HepG2 (cell line): ENCODE measurements around the gene SNX9. TPM values are rescaled to one million over a fixed set of nuclear protein-coding genes. Genes with fewer than 3 reads are reported as not detected.
A peak's percentile ranks its signal among the peaks of the same experiment; 100 is the strongest.

ENCODE experiments used
- ATF4 ChIP-seq, 2 experiments: fragments of 450-650 bp in 1 of 2; sonication (generic) in 1 of 2; formaldehyde crosslinking; IDR thresholded peaks; 2 replicates each; pipeline versions ENCODE4 v1.5.0 to v1.8.0; 2020 to 2022; ENCODE audit warnings: mild to moderate bottlenecking in 1 of 2, missing genetic modification reagents in 1 of 2
- CSRNP1 ChIP-seq: sonication (generic); formaldehyde crosslinking; IDR thresholded peaks from 2 replicates; pipeline ENCODE4 v1.8.1; 2023; ENCODE audit warnings: mild to moderate bottlenecking, missing genetic modification reagents
- FOXA3 ChIP-seq: IDR thresholded peaks from 2 replicates; pipeline ENCODE4 v1.6.1; 2016; ENCODE audit warnings: missing genetic modification reagents, missing compliant biosample characterization
- HNRNPLL ChIP-seq: fragments of 200-400 bp; formaldehyde crosslinking; IDR thresholded peaks from 2 replicates; pipeline ENCODE4 v1.6.1; 2017; ENCODE audit warnings: mild to moderate bottlenecking, low read depth, low read length; ENCODE audit not compliant: poor library complexity, severe bottlenecking
- KAT8 ChIP-seq: IDR thresholded peaks from 2 replicates; pipeline ENCODE4 v1.6.1; 2016; ENCODE audit warnings: missing genetic modification reagents, missing compliant biosample characterization
- MAF1 ChIP-seq: sonication (generic); formaldehyde crosslinking; IDR thresholded peaks from 2 replicates; pipeline ENCODE4 v1.5.0; 2020; ENCODE audit warnings: missing genetic modification reagents, borderline replicate concordance
- NCOA1 ChIP-seq: sonication (generic); formaldehyde crosslinking; IDR thresholded peaks from 2 replicates; pipeline ENCODE4 v1.9.0; 2021; ENCODE audit warnings: missing genetic modification reagents
- PHB2 ChIP-seq: fragments of 450-650 bp; IDR thresholded peaks from 2 replicates; pipeline ENCODE4 v1.6.1; 2018; ENCODE audit not compliant: partially characterized antibody
- RBFOX2 ChIP-seq: fragments of 200-400 bp; formaldehyde crosslinking; IDR thresholded peaks from 2 replicates; pipeline ENCODE4 v1.6.1; 2017; ENCODE audit warnings: low read depth, mild to moderate bottlenecking, low read length
- REL ChIP-seq: sonication (generic); formaldehyde crosslinking; conservative IDR thresholded peaks from 2 replicates; pipeline ENCODE4 v1.8.0; 2022; ENCODE audit warnings: mild to moderate bottlenecking, missing genetic modification reagents, moderate library complexity
- SIN3A ChIP-seq: IDR thresholded peaks from 2 replicates; pipeline ENCODE4 v1.6.1; 2011; ENCODE audit warnings: low read depth, mild to moderate bottlenecking, control low read depth, low read length, borderline replicate concordance
- SMARCC2 ChIP-seq: fragments of 450-650 bp; IDR thresholded peaks from 2 replicates; pipeline ENCODE4 v1.6.1; 2017; ENCODE audit warnings: antibody characterized with exemption, mild to moderate bottlenecking
- TAF15 ChIP-seq: fragments of 200-400 bp; formaldehyde crosslinking; IDR thresholded peaks from one replicate; pipeline ENCODE4 v1.6.1; 2018; ENCODE audit warnings: mild to moderate bottlenecking, low read depth, low read length; ENCODE audit not compliant: poor library complexity, severe bottlenecking
- TGIF2 ChIP-seq: IDR thresholded peaks from 2 replicates; pipeline ENCODE4 v1.6.1; 2016; ENCODE audit warnings: control low read depth, missing compliant biosample characterization
- YY1 ChIP-seq: IDR thresholded peaks from 2 replicates; pipeline ENCODE4 v1.6.1; 2011; ENCODE audit warnings: low read length, low read depth, moderate library complexity, mild to moderate bottlenecking; ENCODE audit not compliant: insufficient read depth, insufficient replicate concordance
- ZNF10 ChIP-seq: sonication (generic); formaldehyde crosslinking; IDR thresholded peaks from 2 replicates; pipeline ENCODE4 v1.4.0; 2020; ENCODE audit warnings: mild to moderate bottlenecking, low read depth, missing genetic modification reagents, borderline replicate concordance
- ZNF552 ChIP-seq: sonication (generic); formaldehyde crosslinking; IDR thresholded peaks from 2 replicates; pipeline ENCODE4 v1.9.0; 2022; ENCODE audit warnings: missing genetic modification reagents, mild to moderate bottlenecking, borderline replicate concordance
- ZNF563 ChIP-seq: sonication (generic); formaldehyde crosslinking; IDR thresholded peaks from 2 replicates; pipeline ENCODE4 v1.8.0; 2022; ENCODE audit warnings: mild to moderate bottlenecking, moderate library complexity, missing genetic modification reagents
- ZNF687 ChIP-seq: sonication (generic); formaldehyde crosslinking; IDR thresholded peaks from 2 replicates; pipeline ENCODE4 v1.5.1; 2020; ENCODE audit warnings: mild to moderate bottlenecking, missing genetic modification reagents, moderate library complexity
- polyA plus RNA-seq, 8 experiments: library from polyadenylated mRNA; depleted of rRNA in 3 of 8; stranded (reverse) in 7 of 8; unstranded in 1 of 8; fragments of >200 nt; fragmentation: Illumina TruSeq in 4 of 8; extraction: Trizol in 4 of 8; gene quantifications; 2 replicates each; pipeline versions ENCODE4 v1.2.1 to v1.2.3, GENCODE V29; 2011 to 2016; ENCODE audit warnings: low read depth in 4 of 8, missing spikeins in 1 of 8, mixed read lengths in 1 of 8; ENCODE audit not compliant: insufficient read depth in 1 of 8
- total RNA-seq, 5 experiments: library from RNA; depleted of rRNA; stranded (reverse); fragments of >200 nt; fragmentation: Illumina TruSeq; extraction: Trizol; gene quantifications; 2 replicates each; pipeline ENCODE4 v1.2.3, GENCODE V29; 2016; ENCODE audit warnings: low read depth in 1 of 5
- TF ChIP-seq, protein P1 (sequence below): sonication (generic); formaldehyde crosslinking; IDR thresholded peaks from 2 replicates; pipeline ENCODE4 v1.4.0; 2020; ENCODE audit warnings: missing genetic modification reagents

The SNX9 gene
- total and polyA plus RNA-seq, 2 of the 13 experiments (the other 11 are each of a cell fraction or from before 2014, with no cell fraction given): 21.9 to 36.0 TPM

- TF ChIP-seq CSRNP1 (CRISPR knock-in tag) (peak; percentile 27; the same call in 1 of the 2 replicates), ATF4 (CRISPR knock-in tag; IDR thresholded peaks at IDR 0.05) (0 out of 4 replicates have a peak, but pooled peaks of 1 of the 2 experiments have one; percentile 14), YY1 (peak; percentile 26), ZNF687 (CRISPR knock-in tag) (peak; percentile 66), REL (CRISPR knock-in tag) (0 out of 2 replicates have a peak, but pooled peaks have one; percentile 61), TGIF2 (CRISPR knock-in tag) (0 out of 2 replicates have a peak, but pooled peaks have one; percentile 4), HNRNPLL (peak; percentile 88), RBFOX2 (peak; percentile 80), NCOA1 (CRISPR knock-in tag) (0 out of 2 replicates have a peak, but pooled peaks have one; percentile 36), ZNF10 (no peak), FOXA3 (CRISPR knock-in tag) (peak; percentile 24; the same call in 1 of the 2 replicates), SIN3A (peak; percentile 71; the same call in 1 of the 2 replicates), SMARCC2 (no peak), MAF1 (CRISPR knock-in tag) (peak; percentile 24; the same call in 1 of the 2 replicates), KAT8 (CRISPR knock-in tag) (0 out of 2 replicates have a peak, but pooled peaks have one; percentile 0), PHB2 (no peak), ZNF552 (CRISPR knock-in tag) (0 out of 2 replicates have a peak, but pooled peaks have one; percentile 88), TAF15 (no peak), ZNF563 (CRISPR knock-in tag) (peak; percentile 69)
- TF ChIP-seq, protein P1, sequence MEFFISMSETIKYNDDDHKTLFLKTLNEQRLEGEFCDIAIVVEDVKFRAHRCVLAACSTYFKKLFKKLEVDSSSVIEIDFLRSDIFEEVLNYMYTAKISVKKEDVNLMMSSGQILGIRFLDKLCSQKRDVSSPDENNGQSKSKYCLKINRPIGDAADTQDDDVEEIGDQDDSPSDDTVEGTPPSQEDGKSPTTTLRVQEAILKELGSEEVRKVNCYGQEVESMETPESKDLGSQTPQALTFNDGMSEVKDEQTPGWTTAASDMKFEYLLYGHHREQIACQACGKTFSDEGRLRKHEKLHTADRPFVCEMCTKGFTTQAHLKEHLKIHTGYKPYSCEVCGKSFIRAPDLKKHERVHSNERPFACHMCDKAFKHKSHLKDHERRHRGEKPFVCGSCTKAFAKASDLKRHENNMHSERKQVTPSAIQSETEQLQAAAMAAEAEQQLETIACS: 0 out of 2 replicates have a peak, but pooled peaks have one; percentile 47
Observed at GRCh38 chr6:157982102-157982562, 159.1 kb downstream of the SNX9 start (continued).
